GM18511 (cell line): Measurements from ENCODE around the gene MSRB2.
"Not testable (repeated sequence)": the region's sequence is repeated elsewhere in the genome, so short reads cannot be mapped to it uniquely, and the experiment has no call there.

ENCODE experiments used
- ATAC-seq: cut with Tn5 transposase; IDR thresholded peaks from one replicate; pipeline ENCODE4 v1.9.1; 2021; ENCODE audit warnings: mild to moderate bottlenecking, moderate library complexity; ENCODE audit not compliant: unreplicated experiment

Gene MSRB2

DNA sequence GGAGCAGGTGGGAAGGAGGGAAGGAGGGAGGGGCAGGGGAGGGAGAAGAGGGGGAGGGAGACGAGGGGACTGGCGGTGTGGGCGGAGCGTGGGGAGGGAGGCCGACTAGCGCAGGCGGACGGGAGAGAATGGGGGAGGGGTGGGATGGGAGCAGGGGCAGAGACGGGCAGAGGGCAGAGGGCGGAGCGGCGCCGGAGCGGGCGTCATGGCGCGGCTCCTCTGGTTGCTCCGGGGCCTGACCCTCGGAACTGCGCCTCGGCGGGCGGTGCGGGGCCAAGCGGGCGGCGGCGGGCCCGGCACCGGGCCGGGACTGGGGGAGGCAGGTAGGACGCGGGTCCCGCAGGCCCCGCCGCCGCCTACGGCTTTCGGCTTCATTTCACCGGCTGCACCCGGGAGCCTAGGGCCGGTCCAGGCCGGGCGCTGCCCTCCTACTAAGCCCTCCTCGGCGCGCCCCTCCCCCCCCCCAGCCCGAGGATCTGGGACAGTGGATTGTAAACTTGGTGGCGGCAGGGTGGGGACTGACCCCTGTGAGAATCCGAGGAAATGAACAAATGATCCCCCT lies at the start of gene MSRB2:
Gene MSRB2, plus strand, starts transcription at position 176 of the 562 bp plus-strand sequence. Its CDS starts 30 bp downstream, at position 206.
- ATAC-seq: peak; percentile 81

DNA sequence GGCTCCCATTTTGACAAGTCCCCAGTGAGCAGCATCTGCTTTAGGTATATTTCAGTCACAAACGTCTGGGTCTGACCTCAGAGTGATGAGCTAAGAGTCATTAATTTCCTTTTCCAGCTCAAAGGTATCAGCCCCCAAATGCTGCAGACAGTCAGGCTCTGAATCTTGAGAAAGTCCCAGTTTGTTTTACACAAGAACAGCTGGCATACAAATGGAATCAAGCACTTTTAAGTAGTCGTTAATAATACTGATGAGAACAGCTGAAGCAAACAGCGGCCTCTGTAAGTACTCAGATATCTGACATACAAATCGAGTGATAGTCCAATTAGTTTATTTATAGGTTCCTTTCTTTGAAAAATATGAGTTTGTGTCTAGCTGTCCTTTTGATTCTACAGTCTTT lies 49.4 kb upstream of the MSRB2 start:
- ATAC-seq: no peak

DNA sequence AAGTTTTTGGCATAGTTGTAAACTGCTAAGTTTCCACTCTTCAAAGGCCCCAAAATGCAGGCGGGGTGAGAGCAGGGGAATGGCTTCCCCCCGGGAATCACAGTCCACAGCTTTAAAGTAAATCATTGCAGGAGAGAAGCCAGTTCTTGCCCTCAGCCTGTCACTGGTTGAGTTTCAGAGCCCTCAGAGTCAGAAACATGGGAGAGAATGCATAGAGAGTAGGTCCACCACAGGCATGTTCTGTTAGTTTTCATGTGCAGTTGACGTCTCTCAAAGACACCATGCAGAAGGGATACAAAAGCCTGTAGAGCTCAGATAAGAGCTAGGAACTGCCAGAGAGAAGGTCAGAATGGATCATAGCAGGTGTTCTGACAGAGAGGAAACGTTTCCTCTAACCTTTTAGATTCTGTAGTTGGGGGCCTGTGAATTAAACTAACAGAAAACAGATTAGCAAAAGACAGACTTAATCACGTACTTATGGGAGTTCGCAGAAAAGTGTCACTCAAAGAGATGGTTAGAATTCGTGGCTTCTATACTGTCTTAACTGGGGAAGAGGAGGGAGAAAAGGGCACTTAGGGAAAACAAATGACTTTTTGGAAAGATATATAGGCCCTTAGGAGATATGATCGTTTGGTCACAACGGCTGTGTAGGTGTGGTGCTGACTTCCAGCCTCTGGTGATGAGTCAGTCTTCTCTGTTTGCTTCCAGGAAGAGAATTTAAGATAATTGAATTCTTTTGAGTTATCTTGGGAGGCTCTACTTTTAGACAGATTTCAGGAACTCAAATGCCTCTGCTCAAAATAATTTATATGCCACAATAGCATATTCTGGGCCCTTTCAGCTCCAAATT lies 48.0 kb upstream of the MSRB2 start:
- no peak for ATAC-seq

DNA sequence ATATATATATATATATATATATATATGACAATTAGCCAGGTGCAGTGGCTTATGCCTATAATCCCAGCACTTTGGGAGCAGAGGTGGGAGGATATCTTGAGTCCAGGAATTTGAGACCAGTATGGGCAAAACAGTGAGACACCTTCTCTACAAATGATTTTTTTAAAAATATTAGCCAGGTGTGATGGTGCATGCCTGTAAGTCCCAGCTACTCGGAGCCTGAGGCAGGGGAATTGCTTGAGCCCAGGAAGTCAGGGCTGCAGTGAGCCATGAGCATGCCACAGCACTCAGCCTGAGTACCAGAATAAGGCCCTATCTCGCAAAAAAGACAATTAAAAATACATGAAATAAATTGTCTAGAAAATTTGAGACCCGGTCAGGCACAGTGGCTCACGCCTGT lies 47.2 kb upstream of the MSRB2 start:
- no peak for ATAC-seq

DNA sequence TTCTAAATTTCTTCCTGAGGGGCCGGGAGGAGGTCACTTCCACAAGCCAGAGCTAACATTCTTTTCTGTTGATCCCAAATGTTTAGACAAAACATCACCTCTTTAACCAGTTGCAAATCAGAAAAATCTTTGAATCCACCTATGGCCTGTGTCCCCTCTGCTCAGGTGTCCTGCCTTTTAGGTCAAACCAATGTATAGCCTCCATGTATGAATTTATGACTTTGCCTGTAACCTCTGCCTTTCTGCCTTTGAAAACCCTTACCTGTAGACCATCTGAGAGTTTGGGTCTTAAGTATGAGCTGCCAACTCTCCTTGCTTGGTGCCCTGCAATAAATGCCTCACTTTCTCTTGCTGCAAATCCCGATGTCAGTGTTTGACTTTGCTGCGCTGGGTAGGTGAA lies 44.1 kb upstream of the MSRB2 start:
- ATAC-seq: no peak

DNA sequence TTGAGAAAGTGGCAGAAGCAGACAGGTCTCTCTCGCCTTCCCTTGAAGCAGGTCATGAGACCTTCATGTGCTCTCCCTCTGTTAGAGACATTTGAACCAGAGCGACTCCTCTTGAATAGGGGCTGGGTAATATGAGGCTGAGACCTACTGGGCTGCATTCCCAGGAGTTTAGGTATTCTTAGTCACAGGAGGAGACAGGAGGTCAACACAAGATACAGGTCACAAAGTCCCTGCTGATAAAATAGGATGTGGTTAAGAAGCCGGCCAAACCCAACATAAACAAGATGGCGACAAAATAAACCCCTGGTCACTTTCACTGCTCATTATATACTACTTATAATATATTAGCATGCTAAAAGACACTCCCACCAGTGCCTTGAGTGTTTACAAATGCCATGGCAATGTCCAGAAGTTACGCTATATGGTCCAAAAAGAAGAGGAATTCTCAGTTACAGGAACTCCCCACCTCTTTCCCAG lies 43.5 kb upstream of the MSRB2 start:
- no peak for ATAC-seq

DNA sequence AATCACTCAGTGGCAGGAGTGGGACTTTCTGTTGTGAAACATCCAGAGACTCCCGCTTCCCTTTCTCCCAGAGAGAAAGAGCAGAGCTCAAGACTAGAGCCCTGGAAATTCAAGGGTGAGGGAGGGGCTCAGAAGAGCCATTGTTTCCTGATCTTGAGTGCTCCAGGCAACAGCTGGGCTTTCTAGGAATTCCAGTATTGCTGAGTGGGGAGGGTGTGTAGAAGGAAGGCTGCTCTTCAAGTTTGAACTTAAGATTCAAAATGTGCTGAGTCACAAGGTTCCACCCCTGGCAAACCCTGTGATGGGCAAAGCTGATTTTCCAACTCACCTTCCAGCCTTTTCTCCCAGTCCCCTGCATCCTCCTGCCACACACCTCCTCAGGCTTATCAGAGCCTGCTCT lies 42.3 kb upstream of the MSRB2 start:
- ATAC-seq: no peak

DNA sequence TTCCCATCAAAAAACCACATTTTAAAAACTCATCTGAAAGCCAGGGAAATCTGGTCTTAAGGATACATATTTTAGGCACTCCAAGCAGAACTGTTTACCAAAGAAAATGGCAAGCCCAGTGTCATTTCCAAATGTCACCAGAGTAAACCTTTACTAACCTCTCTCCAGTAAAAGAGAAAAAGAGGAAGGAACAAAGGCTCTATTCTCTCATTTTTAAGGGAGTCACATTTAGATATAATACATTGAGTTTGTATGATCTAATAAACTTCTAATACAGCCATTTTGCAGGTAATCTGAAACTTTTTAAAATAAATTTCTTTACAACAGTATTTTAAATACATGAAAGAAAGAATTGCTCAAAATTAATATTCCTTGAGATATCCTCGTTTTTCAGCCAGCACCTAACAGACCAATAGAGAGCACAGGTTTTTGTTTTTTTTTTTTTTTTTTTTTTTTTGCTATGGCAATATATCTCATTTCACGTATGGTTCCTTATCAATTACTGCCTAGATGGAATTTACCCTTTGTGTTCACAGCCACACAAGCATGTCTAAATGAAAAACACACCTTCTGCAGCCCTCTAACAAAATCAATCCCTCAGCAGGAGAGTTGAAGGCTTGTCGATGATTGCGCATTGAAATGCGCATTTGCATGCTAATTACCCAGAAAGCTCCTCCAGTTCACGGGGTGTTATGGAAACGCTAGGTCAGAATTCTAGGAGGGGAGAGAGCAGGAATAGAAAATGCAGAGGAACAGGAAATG lies 39.8 kb upstream of the MSRB2 start:
- ATAC-seq: no peak

DNA sequence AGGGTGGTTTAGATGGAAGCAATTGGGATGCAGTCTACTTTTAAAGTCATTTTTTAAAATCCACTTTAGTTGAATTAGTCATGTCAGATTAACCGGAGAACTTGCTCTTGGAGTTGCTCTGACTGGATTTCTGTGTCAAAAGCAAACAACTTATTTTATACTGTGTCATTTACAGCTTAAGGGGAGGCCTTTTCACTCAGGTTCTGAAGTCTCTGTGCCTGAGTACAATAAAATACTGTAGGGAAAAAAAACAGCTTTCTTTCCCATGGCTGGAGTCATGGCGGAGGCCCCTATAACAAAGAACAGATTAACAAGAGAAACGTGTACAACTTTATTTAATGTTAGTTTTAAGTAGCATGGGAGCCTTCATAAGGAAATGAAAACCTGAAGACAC lies 39.2 kb upstream of the MSRB2 start:
- no peak for ATAC-seq

DNA sequence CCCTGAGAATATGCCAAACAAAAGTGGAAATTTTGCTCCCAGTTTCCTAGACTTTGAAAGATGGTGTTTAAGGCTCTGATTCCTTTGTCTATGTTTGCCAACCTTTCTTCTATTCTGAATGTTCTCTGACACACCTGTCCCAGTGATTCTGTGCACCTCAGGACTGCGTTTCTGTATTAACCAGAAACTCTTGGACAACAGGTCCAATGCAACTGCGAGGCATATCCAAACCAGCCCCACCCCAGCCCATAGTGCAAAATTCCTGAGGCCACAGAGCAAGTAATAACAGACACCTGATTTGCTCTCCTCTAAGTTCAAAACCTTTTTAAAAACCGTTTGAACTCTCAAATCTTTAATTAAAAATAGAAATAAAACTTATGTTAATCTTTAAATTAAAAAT lies 37.0 kb upstream of the MSRB2 start:
- no peak for ATAC-seq

DNA sequence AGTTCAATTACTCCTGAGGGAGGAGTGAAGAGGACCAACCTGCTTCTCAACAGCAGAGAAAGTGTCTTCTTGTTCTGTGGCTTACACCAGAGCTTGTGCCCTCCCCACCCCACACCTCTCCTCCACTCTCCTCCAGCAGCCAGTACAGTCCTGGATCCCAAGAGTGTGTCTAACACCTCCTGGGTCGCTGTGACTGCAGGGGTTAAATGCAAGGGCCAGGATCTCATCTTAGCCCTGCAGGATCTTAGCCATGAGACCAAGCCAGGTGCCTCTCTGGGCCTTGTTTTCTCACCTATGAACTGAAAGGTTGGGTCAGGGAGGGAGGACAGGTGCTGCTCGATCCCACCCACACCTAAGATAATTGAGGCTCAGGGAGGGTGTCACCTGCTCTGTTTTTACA lies 34.5 kb upstream of the MSRB2 start:
- ATAC-seq: no peak

DNA sequence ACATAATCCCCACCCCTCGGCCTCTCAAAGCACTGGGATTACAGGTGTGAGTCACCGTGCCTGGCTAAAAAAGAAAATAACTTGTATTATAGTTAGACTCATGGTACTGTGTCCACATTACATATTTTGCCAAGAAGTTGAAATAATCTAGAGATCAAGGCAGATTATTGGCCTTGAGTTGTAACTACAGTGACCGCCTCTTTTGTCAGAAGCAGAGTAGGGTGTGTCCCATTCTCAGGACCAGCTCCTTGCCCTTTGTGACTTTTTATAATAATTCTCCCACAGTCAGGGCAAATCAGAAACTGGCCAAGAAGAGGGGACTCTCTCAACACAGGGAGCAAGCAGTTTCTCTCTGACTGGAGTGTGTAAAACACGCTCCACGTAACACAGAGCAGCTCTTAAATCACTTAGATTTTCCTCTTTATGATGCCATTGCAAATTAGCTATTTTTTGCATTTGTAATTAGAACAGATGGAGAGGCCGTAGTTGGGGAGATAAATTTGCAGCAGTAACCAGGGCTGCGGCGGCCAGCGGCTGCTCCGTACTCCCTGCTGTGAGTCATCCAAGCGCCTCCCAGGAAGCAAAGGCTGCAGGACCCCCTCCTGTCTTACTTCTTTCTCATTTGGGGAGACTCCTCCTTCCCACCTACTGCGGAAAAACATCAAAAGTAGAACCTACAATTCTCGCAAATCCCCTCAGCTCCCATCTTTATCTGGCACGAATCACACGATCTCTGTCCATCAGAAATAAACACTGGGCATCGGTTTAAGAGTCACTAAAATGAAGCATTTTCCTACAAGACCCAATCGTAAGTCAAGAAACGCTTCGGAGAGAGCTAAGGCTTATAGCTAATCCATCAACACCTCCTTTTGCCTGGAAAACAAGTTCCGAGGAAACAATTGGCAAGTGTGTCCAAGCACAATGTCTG lies 32.1 kb upstream of the MSRB2 start:
- no peak for ATAC-seq

DNA sequence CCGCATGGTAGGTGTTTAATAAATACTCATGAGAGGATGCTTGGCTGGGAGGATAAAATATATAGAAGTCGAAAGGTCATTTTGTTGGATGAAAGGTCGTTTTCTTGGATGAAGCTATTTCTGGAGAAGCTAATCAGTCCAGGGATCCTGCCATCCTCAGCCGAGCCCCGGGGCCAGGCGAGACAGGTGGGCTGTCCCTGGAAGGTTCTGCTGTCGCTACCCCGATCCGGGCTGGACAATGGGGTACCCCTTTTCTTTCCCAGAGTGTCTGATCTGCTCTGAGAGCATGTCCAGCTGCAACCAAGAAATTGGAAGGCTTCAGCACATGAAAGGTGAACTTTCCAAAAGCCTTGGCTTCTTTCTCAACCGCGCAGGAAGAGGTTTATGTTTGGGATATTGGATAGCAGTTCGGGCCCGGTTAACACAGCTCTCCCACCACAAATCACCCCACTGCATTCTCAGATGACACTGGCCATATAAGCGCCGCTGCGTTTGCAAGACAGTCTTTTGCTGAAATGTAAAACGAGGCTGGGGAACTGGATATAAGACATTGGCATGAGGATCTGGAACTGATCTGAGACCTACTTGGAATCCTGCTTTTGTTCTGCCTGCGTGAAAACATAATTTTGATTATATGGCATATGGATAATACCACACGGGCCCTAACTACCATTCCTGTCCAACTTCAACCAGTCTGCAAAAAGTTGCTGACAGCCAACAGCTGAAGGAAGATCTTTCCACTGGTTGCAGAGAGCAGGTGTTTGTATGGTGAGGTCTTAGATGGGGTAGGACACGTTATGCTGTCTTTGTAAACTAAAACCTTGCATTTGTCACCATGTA lies 31.2 kb upstream of the MSRB2 start:
- no peak for ATAC-seq

DNA sequence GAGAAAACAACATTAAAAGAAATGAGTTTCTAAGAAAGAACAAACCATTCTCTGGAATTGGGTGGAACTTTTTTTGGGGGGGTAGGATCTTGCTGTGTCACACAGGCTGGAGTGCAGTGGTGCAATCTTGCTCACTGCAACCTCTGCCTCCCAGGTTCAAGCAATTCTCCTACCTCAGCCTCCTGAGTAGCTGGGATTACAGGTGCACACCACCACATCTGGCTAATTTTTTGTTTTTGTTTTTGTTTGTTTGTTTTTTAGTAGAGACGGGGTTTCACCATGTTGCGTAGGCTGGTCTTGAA lies 30.6 kb upstream of the MSRB2 start:
- ATAC-seq: not testable (repeated sequence)

DNA sequence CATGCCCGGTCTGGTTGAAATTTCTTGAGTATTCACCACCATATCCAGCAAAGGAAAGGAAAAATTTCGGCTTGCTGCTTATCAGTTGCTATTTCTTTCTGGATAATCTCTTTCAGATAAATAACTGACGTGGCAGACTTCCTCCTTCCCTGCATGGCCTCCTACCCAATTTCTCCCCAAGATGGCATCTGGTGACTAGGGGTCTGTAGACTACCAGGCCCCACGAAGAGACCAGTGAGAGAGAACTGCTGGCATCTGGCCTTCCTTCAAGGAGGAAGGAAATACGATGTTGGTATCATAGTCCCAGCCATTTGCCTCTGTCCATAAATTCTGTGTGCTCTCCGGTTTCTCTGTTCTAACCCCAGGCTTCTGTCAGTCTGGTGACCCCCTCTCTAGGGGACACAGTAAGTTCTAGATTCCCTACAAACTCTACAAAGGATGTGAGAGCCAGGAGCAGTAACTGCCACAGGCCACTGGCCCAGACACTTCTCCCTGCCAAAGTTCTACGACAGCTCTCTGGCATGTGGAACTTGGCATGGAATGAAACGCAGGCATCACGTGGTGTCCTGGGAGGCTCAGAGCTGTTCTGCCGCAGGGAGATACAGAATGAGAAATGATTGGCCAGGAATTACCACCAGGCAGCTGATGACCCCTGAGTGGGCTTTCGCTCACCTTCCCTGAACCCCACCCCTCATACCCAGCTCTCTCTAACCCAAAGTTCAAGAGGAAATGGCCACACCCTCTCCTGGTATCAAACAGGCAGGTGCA lies 30.0 kb upstream of the MSRB2 start:
- ATAC-seq: no peak

DNA sequence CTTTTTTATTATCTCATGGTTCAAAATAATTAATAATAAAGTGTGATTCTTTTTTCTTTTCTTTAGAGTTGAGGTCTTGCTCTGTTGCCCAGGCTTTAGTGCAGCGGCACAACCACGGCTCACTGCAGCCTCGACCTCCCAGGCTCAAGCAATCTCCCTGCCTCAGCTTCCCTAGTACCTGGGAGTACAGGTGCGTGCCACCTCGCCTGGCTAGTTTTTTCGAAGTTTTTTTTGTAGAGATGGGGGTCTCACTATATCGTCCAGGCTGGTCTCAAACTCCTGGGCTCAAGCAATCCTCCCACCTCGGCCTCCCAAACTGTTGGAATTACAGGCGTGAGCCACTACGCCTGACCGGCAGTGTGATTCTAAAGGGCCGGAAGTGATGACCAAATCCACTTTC lies 28.0 kb upstream of the MSRB2 start:
- no peak for ATAC-seq

DNA sequence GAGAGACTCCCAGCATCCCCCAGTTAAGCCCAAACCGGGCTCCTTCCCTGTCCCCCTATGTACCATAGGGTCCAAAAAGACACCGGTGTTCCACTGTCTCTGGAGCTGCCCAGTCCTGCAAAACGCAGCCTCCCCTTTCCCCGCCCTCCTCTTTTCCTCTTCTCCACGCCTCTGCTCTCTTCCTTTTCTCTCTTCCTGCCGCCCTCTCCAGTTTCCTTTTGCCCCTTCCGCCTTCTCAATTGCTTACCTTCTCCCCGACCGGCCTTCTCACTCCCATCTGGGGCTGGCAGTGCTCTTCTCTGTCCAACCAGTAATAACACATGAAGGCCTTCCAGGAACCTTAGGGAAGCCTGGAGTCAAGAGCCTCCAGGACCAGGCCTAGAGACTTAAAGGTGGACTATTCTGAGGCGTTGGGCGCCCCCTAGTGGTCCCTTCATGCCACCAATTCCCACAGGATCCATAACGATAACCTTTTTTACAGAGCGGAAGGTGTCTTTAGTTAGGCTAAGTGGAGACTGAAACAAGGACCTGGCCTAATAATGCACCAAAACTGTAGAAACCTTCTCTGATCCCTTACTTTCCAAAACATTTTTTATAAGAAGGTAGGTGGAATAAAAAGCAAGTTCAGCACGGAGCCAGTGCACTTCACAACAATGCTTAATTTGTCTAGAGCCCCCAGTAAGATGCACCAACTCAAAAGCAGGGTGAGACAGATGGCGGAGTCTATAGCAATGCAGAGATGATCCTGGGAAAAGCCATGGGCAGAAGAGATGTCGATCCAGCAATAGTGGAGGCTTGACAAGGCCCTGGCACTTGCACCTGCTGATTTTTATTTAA lies 27.2 kb upstream of the MSRB2 start:
- ATAC-seq: peak; percentile 94

DNA sequence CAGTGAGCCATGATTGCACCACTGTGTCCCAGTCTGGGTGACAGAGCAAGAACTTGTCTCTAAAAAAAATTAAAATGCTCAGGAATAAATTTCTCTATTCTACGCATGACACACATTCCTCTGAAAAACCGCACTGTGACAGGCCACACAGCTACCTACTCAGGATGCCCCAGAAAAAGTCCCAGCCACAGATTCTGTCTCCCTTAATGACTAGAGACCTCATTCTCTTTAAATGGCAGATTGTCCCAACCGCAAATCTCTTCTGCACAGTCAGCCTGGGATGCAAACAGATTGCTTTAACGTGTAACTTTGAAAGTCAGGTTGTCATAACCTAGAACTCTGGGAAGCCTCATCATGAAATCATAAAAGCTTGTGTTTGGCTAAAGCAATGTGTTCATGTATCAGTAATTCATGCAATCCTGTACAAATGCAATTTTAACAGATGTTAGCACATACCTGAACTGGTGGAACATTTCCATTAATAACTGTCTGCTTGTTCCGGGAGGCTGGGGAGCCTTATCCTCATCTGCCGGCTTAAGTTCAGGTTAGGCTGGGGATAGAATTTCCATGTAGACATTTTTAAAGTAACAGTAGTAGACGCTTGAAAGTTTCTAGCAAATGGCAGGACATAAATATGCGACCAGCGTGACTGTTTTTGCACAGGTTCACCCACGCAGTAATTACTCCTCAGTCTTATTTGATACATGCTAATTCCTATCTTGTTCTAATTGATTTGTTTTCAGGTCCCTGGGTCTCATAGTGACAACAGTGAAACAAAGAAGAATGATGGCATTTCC lies 26.2 kb upstream of the MSRB2 start:
- ATAC-seq: no peak
